ENCODE data around the gene ZFYVE21. TPM values are rescaled to one million over a fixed set of nuclear protein-coding genes. Genes with fewer than 3 reads are reported as not detected.

The ZFYVE21 gene
- total RNA-seq, 6 experiments from 2014 or later = 20.9 to 35.2 (median 27.6) TPM

DNA sequence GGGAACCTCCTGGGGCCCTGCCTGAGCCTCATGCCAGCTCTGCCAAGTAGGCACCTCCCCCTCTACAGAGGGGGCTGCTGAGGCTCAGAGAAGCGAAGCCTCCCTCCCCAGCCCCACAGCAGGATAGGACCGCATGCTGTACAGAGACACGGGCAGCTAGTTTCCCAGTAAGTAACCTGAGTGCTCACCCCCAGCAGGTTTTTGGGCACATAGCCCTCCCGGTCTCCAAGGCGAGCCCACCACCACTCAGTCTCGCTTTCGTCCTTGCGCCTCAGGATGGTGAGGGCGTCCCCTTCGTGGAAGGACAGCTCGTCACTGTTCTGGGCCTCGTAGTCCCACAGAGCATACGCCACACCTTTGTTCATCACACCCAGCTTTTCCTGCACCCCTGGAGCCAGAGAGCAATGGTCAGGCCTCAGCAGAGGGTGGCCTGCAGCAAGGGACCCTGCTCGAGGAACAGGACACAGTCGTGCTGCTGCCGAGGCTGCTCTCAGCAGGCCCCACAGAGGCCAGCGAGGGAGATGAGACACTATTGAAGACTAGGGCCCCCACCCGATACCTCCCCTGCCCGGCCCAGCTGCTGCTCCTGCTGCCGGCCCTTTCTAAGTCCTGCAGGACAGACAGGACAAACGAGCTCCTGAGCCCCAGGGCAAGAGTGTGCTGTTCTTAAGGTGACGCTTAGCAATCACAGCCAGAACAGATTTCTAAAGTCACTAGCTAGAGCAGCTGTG lies 20.4 kb downstream of the ZFYVE21 start:
- no peak for ATAC-seq
- H3K9me3 ChIP-seq = no peaks in the 10 kb centered on the region
- H3K4me1 ChIP-seq = peaks cover 0 to 2% (median under 1%) of the 10 kb centered on the region in 4 donors
- DNase-seq = peak in 1 of 3 donors; percentile 39
- H3K27ac ChIP-seq = peak overlapping the region in 1 of 3 donors; percentile 10
- intact Hi-C loops (cut with DNase I) = no loop called here
- 93% methylated on average over 9 of the region's 22 CpGs for WGBS (ENCODE audit: insufficient coverage, low coverage, low lambda C conversion rate, missing lambda C conversion rate)
- TF ChIP-seq POLR2A (IDR thresholded peaks at IDR 0.05) = no peak
- TF ChIP-seq, protein P1, sequence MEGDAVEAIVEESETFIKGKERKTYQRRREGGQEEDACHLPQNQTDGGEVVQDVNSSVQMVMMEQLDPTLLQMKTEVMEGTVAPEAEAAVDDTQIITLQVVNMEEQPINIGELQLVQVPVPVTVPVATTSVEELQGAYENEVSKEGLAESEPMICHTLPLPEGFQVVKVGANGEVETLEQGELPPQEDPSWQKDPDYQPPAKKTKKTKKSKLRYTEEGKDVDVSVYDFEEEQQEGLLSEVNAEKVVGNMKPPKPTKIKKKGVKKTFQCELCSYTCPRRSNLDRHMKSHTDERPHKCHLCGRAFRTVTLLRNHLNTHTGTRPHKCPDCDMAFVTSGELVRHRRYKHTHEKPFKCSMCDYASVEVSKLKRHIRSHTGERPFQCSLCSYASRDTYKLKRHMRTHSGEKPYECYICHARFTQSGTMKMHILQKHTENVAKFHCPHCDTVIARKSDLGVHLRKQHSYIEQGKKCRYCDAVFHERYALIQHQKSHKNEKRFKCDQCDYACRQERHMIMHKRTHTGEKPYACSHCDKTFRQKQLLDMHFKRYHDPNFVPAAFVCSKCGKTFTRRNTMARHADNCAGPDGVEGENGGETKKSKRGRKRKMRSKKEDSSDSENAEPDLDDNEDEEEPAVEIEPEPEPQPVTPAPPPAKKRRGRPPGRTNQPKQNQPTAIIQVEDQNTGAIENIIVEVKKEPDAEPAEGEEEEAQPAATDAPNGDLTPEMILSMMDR (IDR thresholded peaks at IDR 0.05) = no peak
- H3K36me3 ChIP-seq = peaks cover 0 to 30% (median 8%) of the 10 kb centered on the region in 4 donors
- no peak overlapping the region for H3K4me3 ChIP-seq
- no peaks in the 10 kb centered on the region for H3K27me3 ChIP-seq

DNA sequence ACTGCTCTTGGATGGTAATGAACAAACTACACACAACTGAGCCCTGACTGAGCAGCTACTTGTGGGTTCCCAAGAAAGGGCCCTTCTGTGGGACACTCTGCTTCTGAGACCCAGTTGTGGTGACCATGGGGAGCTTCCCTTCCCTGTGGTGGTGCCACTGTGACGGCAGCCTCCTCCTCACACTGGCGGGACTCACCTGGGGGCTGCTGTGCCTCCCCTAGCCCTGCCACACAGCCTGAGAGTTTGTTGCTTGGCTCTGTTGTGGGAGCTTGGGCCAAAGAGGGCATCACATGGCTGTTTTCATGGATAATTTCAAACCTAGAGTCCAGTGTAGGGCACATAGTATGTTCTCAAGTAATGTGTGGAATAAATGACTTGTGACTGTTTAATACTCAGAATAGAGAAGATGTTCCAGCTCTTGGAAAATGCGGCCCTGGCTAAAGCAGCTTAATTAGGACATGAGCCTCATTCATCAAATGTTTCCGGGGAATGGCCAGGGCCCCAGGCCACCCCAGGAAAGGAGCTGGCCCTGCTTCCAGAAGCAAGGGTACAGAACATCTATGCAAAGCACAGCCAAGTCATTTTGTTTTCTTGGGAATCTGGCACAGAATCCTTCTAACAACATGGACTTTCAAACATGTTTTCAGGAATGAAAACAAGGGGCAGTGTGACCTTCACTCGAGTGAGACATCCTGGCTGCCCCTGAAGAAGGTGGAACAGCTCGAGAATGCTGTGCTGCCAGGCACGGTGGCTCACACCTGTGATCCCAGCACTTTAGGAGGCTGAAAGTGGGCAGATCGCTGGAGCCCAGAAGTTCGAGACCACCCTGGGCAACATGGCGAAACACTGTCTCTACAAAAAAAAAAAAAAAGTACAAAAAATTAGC lies 21.2 kb downstream of the ZFYVE21 start:
- H3K4me3 ChIP-seq = no peak overlapping the region
- peaks cover 0 to 30% (median 8%) of the 10 kb centered on the region in 4 donors for H3K36me3 ChIP-seq
- intact Hi-C loops (cut with DNase I) = no loop called here
- 69% methylated on average over 3 of the region's 10 CpGs for WGBS (ENCODE audit: insufficient coverage, low coverage, low lambda C conversion rate, missing lambda C conversion rate)
- H3K4me1 ChIP-seq = no peaks in the 10 kb centered on the region
- H3K27me3 ChIP-seq = no peaks in the 10 kb centered on the region
- TF ChIP-seq, protein P1 (IDR thresholded peaks at IDR 0.05) = no peak
- TF ChIP-seq POLR2A (IDR thresholded peaks at IDR 0.05) = no peak
- DNase-seq = peak in 1 of 3 donors; percentile 39
- H3K27ac ChIP-seq = peak overlapping the region in 1 of 3 donors; percentile 10
- ATAC-seq = no peak
- H3K9me3 ChIP-seq = no peaks in the 10 kb centered on the region

DNA sequence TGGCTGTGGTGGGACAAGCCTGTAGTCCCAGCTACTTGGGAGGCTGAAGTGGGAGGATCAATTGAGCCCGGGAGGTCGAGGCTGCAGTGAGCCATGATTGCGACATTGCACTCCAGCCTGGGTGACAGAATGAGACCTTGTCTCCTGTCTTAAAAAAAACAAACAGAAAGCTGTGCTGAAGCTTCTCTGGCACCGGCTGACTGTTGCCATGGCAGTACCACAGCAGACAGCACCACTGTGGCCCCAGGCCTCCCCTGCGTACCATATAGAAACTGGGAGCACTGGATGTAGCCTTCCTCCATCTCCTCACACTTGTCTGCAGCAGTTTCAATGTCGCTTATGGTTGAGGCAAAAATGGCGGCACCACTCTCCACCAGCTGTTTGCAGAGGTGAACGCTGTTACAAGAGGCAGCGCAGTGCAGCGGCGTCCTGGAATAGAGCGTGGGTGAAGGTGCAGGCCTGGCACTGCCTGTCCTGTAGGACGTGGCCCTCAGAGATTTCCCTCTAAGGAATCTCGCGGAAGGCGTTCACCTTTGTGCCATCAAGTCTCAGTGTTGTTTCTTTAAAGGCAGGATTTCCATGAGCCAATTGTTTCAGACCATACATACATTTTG lies 21.9 kb downstream of the ZFYVE21 start:
- peak in 1 of 3 donors; percentile 41 for DNase-seq
- no peak for TF ChIP-seq POLR2A (IDR thresholded peaks at IDR 0.05)
- TF ChIP-seq, protein P1 (IDR thresholded peaks at IDR 0.05) = no peak
- no peaks in the 10 kb centered on the region for H3K4me1 ChIP-seq
- H3K27me3 ChIP-seq = no peaks in the 10 kb centered on the region
- H3K27ac ChIP-seq = no peak overlapping the region
- ATAC-seq = peak in 1 of 4 donors; percentile 47
- H3K9me3 ChIP-seq = no peaks in the 10 kb centered on the region
- intact Hi-C loops (cut with DNase I) = no loop called here
- 78% methylated on average over 12 of the region's 16 CpGs for whole genome bisulfite sequencing (ENCODE audit: insufficient coverage, low coverage, low lambda C conversion rate, missing lambda C conversion rate)
- H3K4me3 ChIP-seq = no peak overlapping the region
- peaks cover 0 to 23% (median 8%) of the 10 kb centered on the region in 4 donors for H3K36me3 ChIP-seq

DNA sequence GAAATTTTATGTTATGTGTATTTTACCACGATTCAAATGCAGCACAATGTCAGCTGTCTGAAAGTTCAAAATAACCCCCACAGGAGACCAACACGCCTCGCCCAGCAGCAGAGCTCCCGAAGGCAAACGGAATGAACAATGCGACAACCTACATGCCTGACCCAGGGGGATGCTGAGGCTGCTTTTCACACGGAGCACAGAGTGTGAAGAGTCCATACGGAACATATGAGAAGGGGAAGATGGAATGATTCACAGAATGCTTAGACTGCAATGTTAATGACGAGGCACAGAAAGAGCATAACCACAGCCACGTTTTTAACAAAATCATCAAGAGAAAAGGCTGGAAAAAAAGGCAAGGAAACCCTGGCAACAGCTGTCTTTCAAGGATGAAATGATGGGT lies 22.6 kb downstream of the ZFYVE21 start:
- Histone ChIP-seq H3K27me3 (no peaks in the 10 kb centered on the region), H3K4me1 (peaks cover 0 to 4% (median 0%) of the 10 kb centered on the region in 4 donors), H3K27ac (no peak overlapping the region), H3K4me3 (no peak overlapping the region), H3K36me3 (peaks cover 0 to 18% (median 8%) of the 10 kb centered on the region in 4 donors), H3K9me3 (no peaks in the 10 kb centered on the region)
- ATAC-seq (no peak), DNase-seq (peak in 1 of 3 donors; percentile 21)
- intact Hi-C loops (cut with DNase I) = no loop called here
- TF ChIP-seq, protein P1 (IDR thresholded peaks at IDR 0.05) = no peak
- no peak for TF ChIP-seq POLR2A (IDR thresholded peaks at IDR 0.05)
- WGBS (ENCODE audit: insufficient coverage, low coverage, low lambda C conversion rate, missing lambda C conversion rate) = 82% methylated on average over 9 of the region's 10 CpGs
